Neural progenitor cell (in vitro differentiated cells): ENCODE data around the gene MAD1L1.

Source experiments
- CTCF ChIP-seq: fragments of 200-600 bp; sonication (generic); IDR thresholded peaks from 2 replicates; pipeline ENCODE4 v1.5.1; 2017; ENCODE audit warnings: antibody characterized with exemption, mild to moderate bottlenecking
- EZH2 ChIP-seq: fragments of 200-600 bp; sonication (generic); IDR thresholded peaks from 2 replicates; pipeline ENCODE4 v1.6.1; 2017; ENCODE audit warnings: antibody characterized with exemption, mild to moderate bottlenecking, moderate library complexity

GRCh38 chr7:1853986-1854865 is 378.5 kb downstream of the MAD1L1 start:
- no peak for TF ChIP-seq CTCF
- no peak for TF ChIP-seq EZH2
